Renal cortical epithelial cell (primary cell): ENCODE data around the gene KDM5A. TPM values are rescaled to one million over a fixed set of nuclear protein-coding genes. Genes with fewer than 3 reads are reported as not detected.
"Not testable (repeated sequence)": the region's sequence is repeated elsewhere in the genome, so short reads cannot be mapped to it uniquely, and the experiment has no call there.

Experiments used
- DNase-seq: peaks from one replicate; pipeline ENCODE4 v3.0.0-alpha.2; 2011; ENCODE audit warnings: low read depth
- total RNA-seq: library from RNA; depleted of rRNA; stranded (reverse); fragments of >200 nt; gene quantifications from 2 replicates; pipeline ENCODE4 v1.2.3, GENCODE V29; 2014

The KDM5A gene
- total RNA-seq, result 61.8 and 89.8 TPM in 2 replicates

DNA sequence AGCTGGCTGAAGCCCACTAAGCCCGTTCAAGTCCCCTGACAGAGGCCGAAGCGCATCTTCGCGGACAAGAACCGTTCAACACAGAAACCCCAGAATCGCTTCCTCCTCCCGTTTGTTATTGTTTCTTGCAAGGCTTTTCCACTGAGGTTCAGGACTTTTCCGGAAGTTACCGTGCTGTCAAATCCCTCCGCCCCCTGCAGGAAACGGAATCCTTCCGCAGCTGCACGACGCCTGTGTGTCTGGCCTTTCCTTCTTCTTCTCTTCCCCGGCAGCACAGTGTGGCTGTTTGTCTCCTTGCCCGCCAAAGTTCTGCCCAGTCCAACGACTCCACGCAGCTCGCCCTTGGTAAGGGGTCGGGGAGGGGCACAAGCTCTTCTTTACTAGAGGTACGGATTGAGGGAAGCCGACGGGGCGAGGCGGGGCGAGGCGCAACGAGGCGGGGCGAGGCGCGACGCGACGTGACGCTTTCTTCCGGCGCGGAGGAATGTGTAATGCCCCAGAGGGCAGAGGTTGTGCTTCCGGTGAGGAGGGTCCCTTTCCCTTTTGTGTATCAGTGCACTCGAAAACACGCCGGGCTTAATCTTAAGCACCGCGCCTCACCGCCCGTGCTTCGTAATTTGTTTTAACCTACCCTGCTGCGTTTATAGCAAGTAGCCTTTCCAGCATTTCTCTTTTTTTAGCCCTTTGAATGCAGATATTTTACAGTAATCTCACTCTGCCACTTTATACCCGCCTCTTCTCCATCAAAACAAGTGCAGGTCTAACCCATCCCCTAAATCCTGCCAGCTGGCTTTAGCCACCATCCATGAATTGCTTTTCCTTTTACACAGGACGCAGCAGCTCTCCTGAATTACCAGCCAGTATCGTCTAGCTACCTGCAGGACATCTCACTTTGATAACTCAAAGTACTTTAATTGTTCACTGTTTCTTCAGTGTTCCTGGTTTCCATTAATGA is at the start of gene KDM5A:
Gene KDM5A, minus strand, starts transcription at position 179 of the 955 bp plus-strand sequence. CDS start 229 bp downstream, outside the sequence.
- DNase-seq, result peak; percentile 83

- not testable (repeated sequence) for DNase-seq
Measured at GRCh38 chr12:435737-436136, 46.6 kb upstream of the KDM5A start.

GRCh38 chr12:422526-422925 is 33.4 kb upstream of the KDM5A start:
- DNase-seq, result no peak

- no peak for DNase-seq
Measured at GRCh38 chr12:418432-418831, 29.3 kb upstream of the KDM5A start.

GRCh38 chr12:414859-415258 is 25.7 kb upstream of the KDM5A start:
- no peak for DNase-seq

DNA sequence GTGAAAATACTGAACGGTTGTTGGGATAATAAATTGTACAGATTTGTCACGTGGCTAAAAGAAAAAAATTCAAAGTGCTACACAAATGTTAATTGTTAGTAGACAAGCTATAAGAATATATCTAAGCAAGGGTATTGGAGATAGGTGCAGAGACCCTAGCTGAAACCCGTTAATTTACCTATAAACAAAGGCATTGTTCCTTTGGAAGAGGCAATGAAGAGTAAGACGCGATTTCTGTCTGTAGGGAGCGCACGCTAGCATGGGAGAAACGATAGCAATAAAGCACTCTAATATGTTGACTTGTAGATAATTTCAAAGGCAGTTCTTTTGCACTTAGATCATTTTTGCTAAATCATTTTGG is 12.9 kb upstream of the KDM5A start:
- peak; percentile 45 for DNase-seq

- DNase-seq, result peak; percentile 80
Measured at GRCh38 chr12:401235-402028, 12.3 kb upstream of the KDM5A start, which contains the start of gene CCDC77. CCDC77 (plus strand) TSS chr12:401644; CDS start chr12:409384, 7,740 bp downstream.

GRCh38 chr12:400828-401227 is 11.7 kb upstream of the KDM5A start:
- no peak for DNase-seq

- no peak for DNase-seq
Measured at GRCh38 chr12:388541-389141, 479 bp downstream of the KDM5A start.

- DNase-seq, result no peak
Measured at GRCh38 chr12:388012-388411, 1.1 kb downstream of the KDM5A start.

DNA sequence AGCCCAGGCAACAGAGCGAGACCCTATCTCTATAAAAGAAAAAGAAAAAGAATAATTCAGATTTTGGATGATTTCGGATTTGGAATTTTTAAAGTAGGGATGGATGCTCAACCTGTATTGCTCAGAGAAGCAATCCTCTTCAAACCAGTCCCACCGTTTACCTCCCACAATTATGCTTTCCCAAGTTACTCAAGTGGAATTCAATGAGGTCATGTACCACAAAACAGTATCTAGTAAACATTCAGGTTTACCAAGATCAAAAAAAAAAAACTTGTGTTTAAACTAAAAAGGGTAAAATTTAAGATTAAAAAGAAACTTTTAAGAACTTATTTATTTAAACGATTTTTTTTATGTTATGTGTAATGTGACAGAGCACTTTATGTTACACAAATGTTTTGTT is 2.5 kb downstream of the KDM5A start:
- peak; percentile 83 for DNase-seq

DNA sequence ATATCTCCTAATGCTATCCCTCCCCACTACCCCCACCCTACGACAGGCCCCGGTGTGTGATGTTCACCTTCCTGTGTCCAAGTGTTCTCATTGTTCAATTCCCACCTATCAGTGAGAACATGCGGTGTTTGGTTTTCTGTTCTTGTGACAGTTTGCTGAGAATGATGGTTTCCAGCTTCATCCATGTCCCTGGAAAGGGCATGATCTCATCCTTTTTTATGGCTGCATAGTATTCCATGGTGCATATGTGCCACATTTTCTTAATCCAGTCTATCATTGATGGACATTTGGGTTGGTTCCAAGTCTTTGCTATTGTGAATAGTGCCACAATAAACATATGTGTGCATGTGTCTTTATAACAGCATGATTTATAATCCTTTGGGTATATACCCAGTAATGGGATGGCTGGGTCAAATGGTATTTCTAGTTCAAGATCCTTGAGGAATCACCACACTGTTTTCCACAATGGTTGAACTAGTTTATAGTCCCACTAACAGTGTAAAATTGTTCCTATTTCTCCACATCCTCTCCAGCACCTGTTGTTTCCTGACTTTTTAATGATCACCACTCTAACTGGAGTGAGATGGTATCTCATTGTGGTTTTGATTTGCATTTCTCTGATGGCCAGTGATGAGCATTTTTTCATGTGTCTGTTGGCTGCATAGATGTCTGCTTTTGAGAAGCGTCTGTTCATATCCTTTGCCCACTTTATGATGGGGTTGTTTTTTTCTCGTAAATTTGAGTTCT is 18.2 kb downstream of the KDM5A start:
- not testable (repeated sequence) for DNase-seq

DNA sequence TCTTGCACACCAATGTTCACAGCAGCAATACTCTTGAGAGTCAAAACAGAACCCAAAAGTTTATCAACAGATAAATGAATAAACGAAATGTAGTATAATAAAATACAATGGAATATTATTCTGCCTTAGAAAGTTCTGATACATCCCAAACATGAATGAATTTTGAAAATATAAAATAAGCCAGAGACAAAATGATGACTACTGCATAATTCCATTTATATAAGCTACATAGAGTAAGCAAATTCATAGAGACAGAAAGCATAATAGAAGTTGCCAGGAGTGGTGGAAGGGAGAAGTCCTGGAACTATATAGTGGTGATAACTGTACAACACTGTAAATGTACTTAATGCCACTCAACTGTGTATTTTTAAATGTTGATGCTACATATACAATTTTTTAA is 21.1 kb downstream of the KDM5A start:
- no peak for DNase-seq

- DNase-seq, result no peak
Measured at GRCh38 chr12:366820-367219, 22.3 kb downstream of the KDM5A start.

DNA sequence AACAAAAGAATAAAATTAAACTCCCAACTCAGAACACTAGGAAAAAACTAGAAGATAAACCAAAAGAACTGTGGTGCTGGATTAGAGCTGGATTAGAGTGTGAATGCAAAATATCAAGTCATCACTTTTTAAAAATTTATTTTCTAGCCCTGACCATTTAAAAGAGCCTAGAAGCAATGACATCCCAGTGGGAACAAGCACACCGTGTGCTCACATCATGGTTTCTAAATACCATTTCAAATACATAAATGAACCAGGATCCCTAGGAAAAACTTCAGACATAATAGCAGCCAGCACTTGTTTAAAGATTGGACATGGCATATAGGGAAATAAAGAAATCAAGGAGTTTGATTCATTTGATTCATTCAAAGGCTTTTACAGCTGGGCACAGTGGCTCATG is 30.0 kb downstream of the KDM5A start:
- no peak for DNase-seq

DNA sequence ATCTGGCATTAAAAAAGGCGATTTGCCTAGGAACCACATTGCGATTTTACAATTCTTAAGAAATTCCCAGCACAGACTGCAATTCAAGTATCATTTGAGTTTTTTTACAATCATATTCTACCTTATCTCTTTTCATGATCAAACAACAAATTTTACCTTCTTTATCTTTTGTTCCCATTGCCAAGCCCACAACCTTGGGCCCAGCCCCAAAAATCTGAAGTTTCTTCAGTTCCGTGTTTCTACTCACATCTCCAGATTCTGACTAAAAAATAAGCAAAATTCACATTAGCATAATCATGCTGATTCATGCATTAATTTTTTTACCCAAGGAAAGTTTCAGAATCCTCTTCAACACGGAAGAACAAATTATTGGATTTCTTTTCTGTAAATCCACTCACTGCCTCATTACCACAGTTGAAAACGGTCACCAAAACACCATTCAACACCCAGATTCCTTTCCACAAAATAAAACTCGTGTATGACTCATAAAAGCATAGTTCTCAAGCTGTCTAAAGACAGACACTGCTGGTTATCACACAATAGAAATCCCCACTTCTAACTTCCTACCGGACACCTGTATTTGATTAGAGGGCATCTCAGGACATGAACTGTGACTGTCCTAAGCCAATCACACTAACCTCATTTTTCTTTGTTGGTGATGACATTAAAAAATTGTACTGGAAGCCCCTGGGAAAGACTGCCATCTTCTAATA is 32.7 kb downstream of the KDM5A start:
- peak; percentile 26 for DNase-seq

GRCh38 chr12:351197-351596 is 37.9 kb downstream of the KDM5A start:
- DNase-seq, result not testable (repeated sequence)

GRCh38 chr12:349625-350024 is 39.5 kb downstream of the KDM5A start:
- DNase-seq, result not testable (repeated sequence)

GRCh38 chr12:343036-343435 is 46.1 kb downstream of the KDM5A start:
- not testable (repeated sequence) for DNase-seq

DNA sequence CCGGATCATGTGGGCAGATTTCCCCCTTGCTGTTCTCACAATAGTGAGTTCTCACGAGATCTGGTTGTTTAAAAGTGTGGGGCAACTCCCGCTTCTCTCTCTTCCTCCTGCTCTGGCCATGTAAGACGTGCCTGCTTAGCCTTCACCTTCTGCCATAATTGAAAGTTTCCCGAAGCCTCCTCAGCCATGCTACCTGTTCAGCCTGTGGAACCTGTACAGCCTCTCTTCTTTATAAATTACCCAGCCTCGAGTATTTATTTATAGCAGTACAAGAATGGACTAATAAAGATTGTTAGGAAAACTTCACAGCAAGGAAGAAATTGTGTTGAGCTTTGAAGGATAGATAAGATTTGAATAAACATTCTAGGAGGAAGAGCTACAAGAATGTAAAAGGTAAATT is 52.1 kb downstream of the KDM5A start:
- DNase-seq, result peak; percentile 29

- DNase-seq, result no peak
Measured at GRCh38 chr12:334125-334524, 55.0 kb downstream of the KDM5A start.
